DMS153 (cell line): ENCODE results near the gene ANKRD33B.

Source experiments
- DNase-seq: peaks from one replicate; lab custom pipeline; 2025; lab: John Stamatoyannopoulos, UW

Gene ANKRD33B

GRCh38 chr5:10660720-10661387 is 97.0 kb downstream of the ANKRD33B start:
- DNase-seq, result no peak

- no peak for DNase-seq
These were observed 97.5 kb downstream of the ANKRD33B start for GRCh38 chr5:10661401-10661800.

GRCh38 chr5:10662083-10662482 is 98.2 kb downstream of the ANKRD33B start:
- no peak for DNase-seq

- no peak for DNase-seq
These were observed 99.0 kb downstream of the ANKRD33B start for GRCh38 chr5:10662661-10663488.

- DNase-seq, result no peak
These were observed 99.8 kb downstream of the ANKRD33B start for GRCh38 chr5:10663489-10664179.

- DNase-seq, result peak; percentile 32
These were observed 100.4 kb downstream of the ANKRD33B start for GRCh38 chr5:10664180-10664769.

- no peak for DNase-seq
These were observed 101.9 kb downstream of the ANKRD33B start for GRCh38 chr5:10665799-10666198.

GRCh38 chr5:10666531-10667299 is 102.8 kb downstream of the ANKRD33B start:
- DNase-seq, result no peak

- DNase-seq, result no peak
These were observed 103.7 kb downstream of the ANKRD33B start for GRCh38 chr5:10667431-10668057.

GRCh38 chr5:10668697-10669096 is 104.8 kb downstream of the ANKRD33B start:
- no peak for DNase-seq

- DNase-seq, result no peak
These were observed 106.1 kb downstream of the ANKRD33B start for GRCh38 chr5:10669983-10670382.

GRCh38 chr5:10671041-10672008 is 107.5 kb downstream of the ANKRD33B start:
- no peak for DNase-seq

GRCh38 chr5:10672146-10673016 is 108.5 kb downstream of the ANKRD33B start:
- DNase-seq, result no peak

- DNase-seq, result no peak
These were observed 109.1 kb downstream of the ANKRD33B start for GRCh38 chr5:10673017-10673389.

GRCh38 chr5:10673407-10673806 is 109.5 kb downstream of the ANKRD33B start:
- no peak for DNase-seq

- DNase-seq, result no peak
These were observed 110.2 kb downstream of the ANKRD33B start for GRCh38 chr5:10674096-10674495.

- DNase-seq, result no peak
These were observed 110.7 kb downstream of the ANKRD33B start for GRCh38 chr5:10674582-10674981.

- no peak for DNase-seq
These were observed 111.4 kb downstream of the ANKRD33B start for GRCh38 chr5:10675177-10675700.

- no peak for DNase-seq
These were observed 112.4 kb downstream of the ANKRD33B start for GRCh38 chr5:10676224-10676623.
